ENCODE measurements around the gene TRIM2. TPM values are rescaled to one million over a fixed set of nuclear protein-coding genes. Genes with fewer than 3 reads are reported as not detected.

Gene TRIM2
- total and polyA plus RNA-seq, 2 of the 8 experiments (the other 6 are each of a cell fraction or from before 2014, with no cell fraction given): 34.0 to 59.8 TPM

DNA sequence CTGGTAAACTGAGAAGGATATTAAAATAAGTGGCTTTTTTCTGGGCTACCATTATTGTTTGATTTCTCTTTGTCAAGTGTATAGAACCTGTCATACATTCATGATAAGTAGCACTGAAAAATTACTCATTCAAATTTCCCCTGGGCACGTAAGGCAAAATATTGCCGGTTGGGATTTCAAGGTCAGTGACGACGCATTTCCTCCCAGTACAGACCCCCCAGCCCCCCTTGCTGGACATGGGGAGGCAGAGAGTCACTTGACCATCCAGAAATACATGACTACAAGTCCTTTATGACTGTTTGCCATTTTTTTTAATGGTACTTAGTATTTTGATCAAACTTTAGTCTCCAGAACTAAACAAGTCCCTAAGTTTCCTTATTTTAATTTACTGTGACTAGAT is 133.4 kb downstream of the TRIM2 start:
- H3K36me3 ChIP-seq (ENCODE audit: control insufficient read depth in 2 of 4, insufficient read depth in 4 of 4, low read length in 3 of 4): peaks cover 0 to 7% (median 3%) of the 10 kb centered on the region in 4 experiments; a peak in 5 of 8 replicates
- no peak overlapping the region for H2BK15ac ChIP-seq (ENCODE audit: low read length)
- no peak overlapping the region for H2BK12ac ChIP-seq (ENCODE audit: low read depth, low read length)
- no peaks in the 10 kb centered on the region for H3K27me3 ChIP-seq (replicated peaks in 1 of 4; ENCODE audit: control insufficient read depth in 3 of 4, extremely low read depth in 1 of 4, insufficient read depth in 3 of 4, low read length in 3 of 4)
- no peak overlapping the region for H3K56ac ChIP-seq (replicated peaks; ENCODE audit: insufficient read length, low read depth, low read length)
- H3K18ac ChIP-seq (ENCODE audit: extremely low read depth, low read length): no peak overlapping the region
- H3K79me2 ChIP-seq (ENCODE audit: control insufficient read depth in 1 of 2, insufficient read depth in 2 of 2, low read length in 2 of 2): no peaks in the 10 kb centered on the region
- H3K9ac ChIP-seq (replicated peaks in 1 of 4; ENCODE audit: extremely low read depth in 1 of 4, low read depth in 3 of 4, low read length in 3 of 4): no peak overlapping the region
- no peak overlapping the region for H2BK120ac ChIP-seq (replicated peaks; ENCODE audit: low read depth, low read length)
- H3K23ac ChIP-seq (ENCODE audit: insufficient read length): no peak overlapping the region
- H3K27ac ChIP-seq (ENCODE audit: low read depth, low read length): no peak overlapping the region
- peaks cover 0 to 2% of the 10 kb centered on the region in 2 experiments for H4K20me1 ChIP-seq (replicated peaks in 1 of 2; ENCODE audit: control insufficient read depth in 1 of 2, insufficient read depth in 2 of 2, low read length in 2 of 2)
- no peak overlapping the region for H2BK5ac ChIP-seq (ENCODE audit: low read depth, low read length)
- no peak overlapping the region for H3K4ac ChIP-seq (replicated peaks; ENCODE audit: insufficient read length, low read depth, low read length)
- no peak for FAIRE-seq
- H4K5ac ChIP-seq (ENCODE audit: insufficient read length, low read depth, low read length): no peak overlapping the region
- H2AFZ ChIP-seq (ENCODE audit: low read length): no peak overlapping the region
- no peak overlapping the region for H2AK5ac ChIP-seq (ENCODE audit: low read depth, low read length)
- H3K4me3 ChIP-seq (ENCODE audit: extremely low read depth in 1 of 4, insufficient read depth in 2 of 4, low read depth in 3 of 4, low read length in 4 of 4): no peak overlapping the region
- WGBS, 2 experiments (ENCODE audit: extremely low coverage in 1 of 2, insufficient coverage in 1 of 2, insufficient read length in 1 of 2, insufficient replicate concordance in 2 of 2, low coverage in 1 of 2, low lambda C conversion rate in 2 of 2, missing lambda C conversion rate in 1 of 2): 94% methylated on average over 4 of the region's 4 CpGs; no CpG with 5 or more reads in 1 of the 2 experiments
- H2BK20ac ChIP-seq (ENCODE audit: low read length): no peak overlapping the region
- no peak overlapping the region for H3K14ac ChIP-seq (ENCODE audit: insufficient read length)
- no peaks in the 10 kb centered on the region for H3K4me1 ChIP-seq (replicated peaks in 1 of 4; ENCODE audit: control insufficient read depth in 3 of 4, insufficient read depth in 4 of 4, low read length in 3 of 4)
- no peak overlapping the region for H4K91ac ChIP-seq (replicated peaks; ENCODE audit: insufficient read length, low read length)
- H3K9me3 ChIP-seq (ENCODE audit: insufficient read depth in 2 of 2, low read depth in 1 of 2, low read length in 1 of 2): no peaks in the 10 kb centered on the region
- H3K23me2 ChIP-seq (ENCODE audit: low read depth, low read length): no peaks in the 10 kb centered on the region
- no peak for DNase-seq (ENCODE audit: low read depth in 1 of 2, low spot score in 2 of 2)
- H4K8ac ChIP-seq (ENCODE audit: extremely low read depth, insufficient read depth, low read length): no peak overlapping the region
- TF ChIP-seq SP1 (IDR thresholded peaks at IDR 0.05; ENCODE audit: low read depth, low read length): no peak
- no peak for TF ChIP-seq NRF1 (IDR thresholded peaks at IDR 0.05; ENCODE audit: low read depth, low read length)
- TF ChIP-seq FOSL1 (IDR thresholded peaks at IDR 0.05; ENCODE audit: insufficient read depth, low read depth, low read length): no peak
- TF ChIP-seq, protein P1, sequence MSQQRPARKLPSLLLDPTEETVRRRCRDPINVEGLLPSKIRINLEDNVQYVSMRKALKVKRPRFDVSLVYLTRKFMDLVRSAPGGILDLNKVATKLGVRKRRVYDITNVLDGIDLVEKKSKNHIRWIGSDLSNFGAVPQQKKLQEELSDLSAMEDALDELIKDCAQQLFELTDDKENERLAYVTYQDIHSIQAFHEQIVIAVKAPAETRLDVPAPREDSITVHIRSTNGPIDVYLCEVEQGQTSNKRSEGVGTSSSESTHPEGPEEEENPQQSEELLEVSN (IDR thresholded peaks at IDR 0.05): no peak
- no peak for TF ChIP-seq CBX8 (IDR thresholded peaks at IDR 0.05; ENCODE audit: borderline replicate concordance, low read depth, low read length)
- no peak for TF ChIP-seq CHD2 (IDR thresholded peaks at IDR 0.05; ENCODE audit: low read length)
- TF ChIP-seq GABPA (IDR thresholded peaks at IDR 0.05; ENCODE audit: borderline replicate concordance, insufficient read depth, low read length): no peak
- no peak for TF ChIP-seq JUN (IDR thresholded peaks at IDR 0.05; ENCODE audit: low read depth, low read length)
- TF ChIP-seq HDAC2 (IDR thresholded peaks at IDR 0.05; ENCODE audit: borderline replicate concordance in 1 of 2, low read depth in 2 of 2, low read length in 2 of 2): no peak
- no peak for TF ChIP-seq KDM5A (IDR thresholded peaks at IDR 0.05; ENCODE audit: low read length)
- TF ChIP-seq POLR2A (IDR thresholded peaks at IDR 0.05; ENCODE audit: control extremely low read depth in 1 of 2, low read depth in 2 of 2, low read length in 2 of 2): no peak
- TF ChIP-seq RAD21 (IDR thresholded peaks at IDR 0.05 in 1 of 2, conservative IDR thresholded peaks at IDR 0.05 in 1 of 2; ENCODE audit: low read depth in 2 of 2, low read length in 2 of 2): no peak
- TF ChIP-seq MAFK (IDR thresholded peaks at IDR 0.05; ENCODE audit: low read depth, low read length): no peak
- no peak for TF ChIP-seq BACH1 (IDR thresholded peaks at IDR 0.05; ENCODE audit: low read length)
- ChIA-PET POLR2A (ENCODE audit: partially characterized antibody) (no interaction called here), CTCF (ENCODE audit: partially characterized antibody) (interaction anchor here (0.5 to 0.6 kb wide), 2 partner anchors 95 to 1015 kb away, joined by 3 read pairs; no protein-coding TSS in a partner anchor)
- H3K79me1 ChIP-seq (ENCODE audit: low read depth, low read length): no peaks in the 10 kb centered on the region
- no peak overlapping the region for H3K4me2 ChIP-seq (ENCODE audit: insufficient read depth in 1 of 2, low read depth in 2 of 2, low read length in 2 of 2)
